SK-N-SH treated with all-trans-retinoic acid at 6 μM for 48 hours (cell line): ENCODE results near the gene GLIS2.

Experiments
- ATAC-seq: fragments of 200-7000 bp; cut with Tn5 transposase; 3 replicates; pipeline ENCODE4 v1.9.1; 2020; ENCODE audit warnings: mild to moderate bottlenecking, moderate library complexity
- ARNTL ChIP-seq: fragments of 450-650 bp; formaldehyde crosslinking; IDR thresholded peaks from 2 replicates; pipeline ENCODE4 v1.5.0; 2020; ENCODE audit warnings: low read depth, mild to moderate bottlenecking, moderate library complexity, borderline replicate concordance
- BACH2 ChIP-seq: fragments of 250-450 bp; sonication (Bioruptor Pico); IDR thresholded peaks from 2 replicates; pipeline ENCODE4 v1.9.0; 2021; ENCODE audit warnings: mild to moderate bottlenecking, borderline replicate concordance
- CREB5 ChIP-seq: fragments of 250-450 bp; sonication (Bioruptor Pico); IDR thresholded peaks from 2 replicates; pipeline ENCODE4 v1.5.1; 2020; ENCODE audit warnings: low read depth, mild to moderate bottlenecking, moderate library complexity
- CSDC2 ChIP-seq: fragments of 250-450 bp; sonication (Bioruptor Pico); IDR thresholded peaks from 2 replicates; pipeline ENCODE4 v1.5.0; 2020; ENCODE audit warnings: mild to moderate bottlenecking, moderate library complexity
- CSRNP3 ChIP-seq: fragments of 250-450 bp; sonication (Bioruptor Pico); IDR thresholded peaks from 2 replicates; pipeline ENCODE4 v1.5.1; 2021; ENCODE audit warnings: mild to moderate bottlenecking, moderate library complexity
- ESRRG ChIP-seq: fragments of 250-450 bp; sonication (Bioruptor Pico); IDR thresholded peaks from 2 replicates; pipeline ENCODE4 v1.6.1; 2021; ENCODE audit warnings: mild to moderate bottlenecking
- GLIS3 ChIP-seq: fragments of 250-450 bp; sonication (Bioruptor Pico); IDR thresholded peaks from 2 replicates; pipeline ENCODE4 v1.5.0; 2020; ENCODE audit warnings: mild to moderate bottlenecking, moderate library complexity
- ISL1 ChIP-seq: fragments of 250-450 bp; sonication (Bioruptor Pico); IDR thresholded peaks from 2 replicates; pipeline ENCODE4 v2.1.2; 2022; ENCODE audit warnings: mild to moderate bottlenecking, moderate library complexity
- OSR1 ChIP-seq: fragments of 250-450 bp; sonication (Bioruptor Pico); IDR thresholded peaks from 2 replicates; pipeline ENCODE4 v1.8.0; 2022; ENCODE audit warnings: moderate library complexity, mild to moderate bottlenecking, inconsistent platforms
- POU6F1 ChIP-seq: fragments of 250-450 bp; sonication (Bioruptor Pico); IDR thresholded peaks from 2 replicates; pipeline ENCODE4 v1.8.0; 2021; ENCODE audit warnings: low read depth, mild to moderate bottlenecking, moderate library complexity, borderline replicate concordance
- PPARA ChIP-seq: fragments of 250-450 bp; sonication (Bioruptor Pico); IDR thresholded peaks from 2 replicates; pipeline ENCODE4 v1.5.0; 2020; ENCODE audit warnings: mild to moderate bottlenecking, borderline replicate concordance
- RARB ChIP-seq: fragments of 250-450 bp; sonication (Bioruptor Pico); IDR thresholded peaks from 2 replicates; pipeline ENCODE4 v1.8.0; 2021; ENCODE audit warnings: mild to moderate bottlenecking, moderate library complexity
- SNAI2 ChIP-seq: fragments of 250-450 bp; sonication (Bioruptor Pico); IDR thresholded peaks from 2 replicates; pipeline ENCODE4 v1.5.0; 2020; ENCODE audit warnings: mild to moderate bottlenecking, moderate library complexity
- TCF4 ChIP-seq: fragments of 250-450 bp; sonication (Bioruptor Pico); IDR thresholded peaks from 2 replicates; pipeline ENCODE4 v1.8.0; 2021; ENCODE audit warnings: mild to moderate bottlenecking, moderate library complexity, borderline replicate concordance
- TOX ChIP-seq: fragments of 250-450 bp; sonication (Bioruptor Pico); IDR thresholded peaks from 2 replicates; pipeline ENCODE4 v1.8.0; 2021; ENCODE audit warnings: mild to moderate bottlenecking, moderate library complexity, borderline replicate concordance
- TSHZ2 ChIP-seq: fragments of 250-450 bp; sonication (Bioruptor Pico); IDR thresholded peaks from 2 replicates; pipeline ENCODE4 v1.5.0; 2020; ENCODE audit warnings: mild to moderate bottlenecking, moderate library complexity
- ZC3H10 ChIP-seq: fragments of 250-450 bp; sonication (Bioruptor Pico); IDR thresholded peaks from 2 replicates; pipeline ENCODE4 v1.5.1; 2021; ENCODE audit warnings: mild to moderate bottlenecking, moderate library complexity
- ZFP3 ChIP-seq: fragments of 250-450 bp; sonication (Bioruptor Pico); IDR thresholded peaks from 2 replicates; pipeline ENCODE4 v1.5.0; 2020; ENCODE audit warnings: mild to moderate bottlenecking, moderate library complexity
- ZFP30 ChIP-seq: fragments of 450-650 bp; formaldehyde crosslinking; IDR thresholded peaks from 2 replicates; pipeline ENCODE4 v1.5.0; 2022; ENCODE audit warnings: mild to moderate bottlenecking, moderate library complexity
- ZNF565 ChIP-seq: fragments of 450-650 bp; formaldehyde crosslinking; conservative IDR thresholded peaks from 2 replicates; pipeline ENCODE4 v1.5.0; 2020; ENCODE audit warnings: low read depth, mild to moderate bottlenecking, moderate library complexity
- ZNF70 ChIP-seq: fragments of 450-650 bp; formaldehyde crosslinking; IDR thresholded peaks from 2 replicates; pipeline ENCODE4 v1.5.0; 2020; ENCODE audit warnings: mild to moderate bottlenecking, moderate library complexity

GLIS2 gene

GRCh38 chr16:4354512-4355409 is 38.9 kb downstream of the GLIS2 start:
- TF ChIP-seq ZFP3 (CRISPR knock-in tag) (no peak), GLIS3 (no peak), TSHZ2 (CRISPR knock-in tag) (no peak), CSRNP3 (no peak), ZNF70 (CRISPR knock-in tag) (no peak), TOX (CRISPR knock-in tag) (no peak), BACH2 (CRISPR knock-in tag) (no peak), ZNF565 (CRISPR knock-in tag) (no peak), OSR1 (CRISPR knock-in tag) (no peak), ESRRG (CRISPR knock-in tag) (no peak), SNAI2 (CRISPR knock-in tag) (no peak), CREB5 (CRISPR knock-in tag) (no peak), ARNTL (no peak), PPARA (CRISPR knock-in tag) (no peak), CSDC2 (CRISPR knock-in tag) (no peak), ZFP30 (CRISPR knock-in tag) (no peak), RARB (CRISPR knock-in tag) (no peak), TCF4 (CRISPR knock-in tag) (no peak)
- ATAC-seq = no peak

DNA sequence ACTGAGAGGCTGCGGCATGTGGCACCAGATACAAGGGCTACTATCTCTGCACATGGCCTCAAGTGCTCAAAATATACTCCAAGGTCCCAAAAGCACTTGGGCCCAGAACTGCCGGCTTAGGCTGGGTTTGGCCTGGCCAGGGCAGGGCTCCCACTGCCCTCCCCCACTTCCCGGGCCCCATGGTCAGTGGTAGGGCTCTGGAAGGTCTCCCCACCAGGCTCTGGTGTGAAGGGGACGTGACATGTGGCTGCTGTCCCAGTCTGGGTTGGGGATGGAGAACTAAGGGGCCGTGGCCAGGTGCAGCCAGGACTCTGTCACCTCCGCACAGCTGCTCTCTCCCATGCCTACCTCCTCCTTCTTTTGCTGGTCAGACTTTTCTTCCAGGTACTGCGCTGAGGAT is 41.0 kb downstream of the GLIS2 start:
- no peak for TF ChIP-seq TCF4 (CRISPR knock-in tag)
- TF ChIP-seq ZC3H10 (CRISPR knock-in tag) = no peak
- no peak for TF ChIP-seq ZFP30 (CRISPR knock-in tag)
- TF ChIP-seq ISL1 (CRISPR knock-in tag) = no peak
- no peak for TF ChIP-seq TSHZ2 (CRISPR knock-in tag)
- no peak for TF ChIP-seq RARB (CRISPR knock-in tag)
- TF ChIP-seq POU6F1 (CRISPR knock-in tag) = no peak
- TF ChIP-seq CSRNP3 = no peak
- TF ChIP-seq ESRRG (CRISPR knock-in tag) = no peak
- TF ChIP-seq ARNTL = no peak
- no peak for TF ChIP-seq ZNF565 (CRISPR knock-in tag)
- TF ChIP-seq BACH2 (CRISPR knock-in tag) = no peak
- no peak for TF ChIP-seq ZFP3 (CRISPR knock-in tag)
- no peak for TF ChIP-seq TOX (CRISPR knock-in tag)
- TF ChIP-seq CREB5 (CRISPR knock-in tag) = no peak
- no peak for ATAC-seq
